Astrocyte (in vitro differentiated cells and primary cell): ENCODE results near the gene SCN2B.

Experiments used
- EZH2 ChIP-seq: IDR thresholded peaks from 2 replicates; pipeline ENCODE4 v1.6.1; 2012; ENCODE audit warnings: mild to moderate bottlenecking, low read length, inconsistent platforms; ENCODE audit not compliant: insufficient read depth
- TF ChIP-seq, protein P1 (sequence below): IDR thresholded peaks from 2 replicates; pipeline ENCODE4 v1.5.1; 2011; ENCODE audit warnings: low read depth, mild to moderate bottlenecking, inconsistent platforms, low read length, moderate library complexity; ENCODE audit not compliant: insufficient read depth

DNA sequence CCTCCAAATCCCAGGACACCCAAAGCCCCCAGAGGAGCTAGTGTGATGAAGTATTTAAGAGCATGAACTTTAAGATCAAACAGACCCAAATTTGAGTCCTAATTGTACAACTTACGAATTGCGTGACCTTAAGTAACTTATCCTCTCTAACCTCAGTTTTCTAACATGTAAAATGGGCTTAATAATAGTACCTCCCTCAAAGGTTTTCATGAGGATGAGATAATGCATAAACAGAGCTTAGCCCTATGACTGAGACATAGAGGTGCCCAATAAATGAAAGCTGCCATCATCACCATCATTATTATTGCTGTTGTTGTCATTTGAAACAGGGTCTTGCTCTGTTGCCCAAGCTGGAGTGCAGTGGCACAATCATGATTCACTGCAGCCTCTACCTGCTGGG lies 9.2 kb downstream of the SCN2B start:
- TF ChIP-seq, protein P1, sequence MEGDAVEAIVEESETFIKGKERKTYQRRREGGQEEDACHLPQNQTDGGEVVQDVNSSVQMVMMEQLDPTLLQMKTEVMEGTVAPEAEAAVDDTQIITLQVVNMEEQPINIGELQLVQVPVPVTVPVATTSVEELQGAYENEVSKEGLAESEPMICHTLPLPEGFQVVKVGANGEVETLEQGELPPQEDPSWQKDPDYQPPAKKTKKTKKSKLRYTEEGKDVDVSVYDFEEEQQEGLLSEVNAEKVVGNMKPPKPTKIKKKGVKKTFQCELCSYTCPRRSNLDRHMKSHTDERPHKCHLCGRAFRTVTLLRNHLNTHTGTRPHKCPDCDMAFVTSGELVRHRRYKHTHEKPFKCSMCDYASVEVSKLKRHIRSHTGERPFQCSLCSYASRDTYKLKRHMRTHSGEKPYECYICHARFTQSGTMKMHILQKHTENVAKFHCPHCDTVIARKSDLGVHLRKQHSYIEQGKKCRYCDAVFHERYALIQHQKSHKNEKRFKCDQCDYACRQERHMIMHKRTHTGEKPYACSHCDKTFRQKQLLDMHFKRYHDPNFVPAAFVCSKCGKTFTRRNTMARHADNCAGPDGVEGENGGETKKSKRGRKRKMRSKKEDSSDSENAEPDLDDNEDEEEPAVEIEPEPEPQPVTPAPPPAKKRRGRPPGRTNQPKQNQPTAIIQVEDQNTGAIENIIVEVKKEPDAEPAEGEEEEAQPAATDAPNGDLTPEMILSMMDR, result no peak
- TF ChIP-seq EZH2, result no peak
